AG04449 (cell line): ENCODE measurements around the gene NUDT19.

Experiments used
- CTCF ChIA-PET: fragments of 350-600 bp; formaldehyde crosslinking; extraction: SDS; loops from one replicate; lab custom pipeline; 2021; ENCODE audit warnings: antibody characterized with exemption; lab: Yijun Ruan, JAX
- POLR2A ChIA-PET: fragments of 400-600, 350-600 bp; formaldehyde crosslinking; extraction: SDS; loops from one replicate; lab custom pipeline; 2020; ENCODE audit warnings: antibody characterized with exemption, inconsistent platforms; lab: Yijun Ruan, JAX
- DNase-seq: peaks from one replicate; pipeline ENCODE4 v3.0.0-alpha.2; 2010; ENCODE audit warnings: low read depth, low spot score
- H3K4me3 ChIP-seq: 2 replicates; pipeline ENCODE4 v1.5.1; 2011; ENCODE audit warnings: low read depth, mild to moderate bottlenecking, control low read depth, low read length
- TF ChIP-seq, protein P1 (sequence below): IDR thresholded peaks from one replicate; pipeline ENCODE4 v1.5.1; 2011; ENCODE audit warnings: mild to moderate bottlenecking, moderate library complexity, low read length, control low read depth, inconsistent platforms; ENCODE audit not compliant: insufficient read depth; ENCODE audit errors: missing control alignments

The NUDT19 gene

DNA sequence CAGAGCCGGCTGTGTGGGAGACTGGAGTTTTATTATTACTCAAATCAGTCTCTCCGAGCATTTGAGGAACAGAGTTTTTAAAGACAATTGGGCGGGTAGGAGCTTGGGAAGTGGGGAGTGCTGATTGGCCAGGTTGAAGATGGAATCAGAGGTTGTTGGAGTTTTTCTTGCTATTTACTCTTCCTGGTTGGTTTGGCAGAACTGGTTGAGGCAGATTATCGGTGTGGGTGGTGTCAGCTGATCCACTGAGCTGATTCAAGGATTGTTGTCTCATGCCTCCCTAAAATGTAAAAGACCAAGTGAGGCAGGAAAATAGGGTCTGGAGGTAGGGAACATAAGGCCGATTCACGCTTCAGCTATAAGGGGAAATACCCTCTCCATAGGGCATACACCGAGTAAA lies 26.7 kb downstream of the NUDT19 start:
- no peak overlapping the region for H3K4me3 ChIP-seq
- CTCF ChIA-PET = no interaction called here
- POLR2A ChIA-PET = no interaction called here
- DNase-seq = no peak
- TF ChIP-seq, protein P1, sequence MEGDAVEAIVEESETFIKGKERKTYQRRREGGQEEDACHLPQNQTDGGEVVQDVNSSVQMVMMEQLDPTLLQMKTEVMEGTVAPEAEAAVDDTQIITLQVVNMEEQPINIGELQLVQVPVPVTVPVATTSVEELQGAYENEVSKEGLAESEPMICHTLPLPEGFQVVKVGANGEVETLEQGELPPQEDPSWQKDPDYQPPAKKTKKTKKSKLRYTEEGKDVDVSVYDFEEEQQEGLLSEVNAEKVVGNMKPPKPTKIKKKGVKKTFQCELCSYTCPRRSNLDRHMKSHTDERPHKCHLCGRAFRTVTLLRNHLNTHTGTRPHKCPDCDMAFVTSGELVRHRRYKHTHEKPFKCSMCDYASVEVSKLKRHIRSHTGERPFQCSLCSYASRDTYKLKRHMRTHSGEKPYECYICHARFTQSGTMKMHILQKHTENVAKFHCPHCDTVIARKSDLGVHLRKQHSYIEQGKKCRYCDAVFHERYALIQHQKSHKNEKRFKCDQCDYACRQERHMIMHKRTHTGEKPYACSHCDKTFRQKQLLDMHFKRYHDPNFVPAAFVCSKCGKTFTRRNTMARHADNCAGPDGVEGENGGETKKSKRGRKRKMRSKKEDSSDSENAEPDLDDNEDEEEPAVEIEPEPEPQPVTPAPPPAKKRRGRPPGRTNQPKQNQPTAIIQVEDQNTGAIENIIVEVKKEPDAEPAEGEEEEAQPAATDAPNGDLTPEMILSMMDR = no peak

DNA sequence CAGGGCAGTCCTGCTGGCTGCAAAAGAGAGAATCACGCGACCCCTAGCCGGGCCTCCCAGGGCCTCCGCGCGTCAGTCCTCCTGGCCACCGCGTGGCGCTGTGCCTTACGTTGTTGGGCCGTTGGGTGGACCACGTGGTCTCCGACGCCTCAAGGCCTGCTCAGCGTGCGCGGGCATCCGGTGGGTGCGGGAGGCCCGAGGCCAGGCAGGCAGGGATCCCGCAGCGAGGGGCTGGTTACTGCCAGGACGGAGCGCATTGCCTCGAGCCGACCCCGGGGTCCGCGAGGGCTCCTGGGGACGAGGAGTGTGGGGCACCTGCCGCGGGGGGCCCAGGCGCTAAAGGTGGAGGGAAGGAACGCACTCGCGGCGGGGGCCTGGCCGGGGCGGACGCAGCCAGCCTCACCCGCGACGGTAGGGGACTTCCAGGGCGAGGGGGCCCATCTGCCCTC lies 28.0 kb downstream of the NUDT19 start, which contains the start of gene TDRD12:
TDRD12 (plus strand) TSS at position 157 of the 449 bp plus-strand sequence. CDS start 306 bp downstream, outside the sequence.
- TF ChIP-seq, protein P1 = no peak
- no peak for DNase-seq
- ChIA-PET POLR2A (no interaction called here), CTCF (no interaction called here)
- no peak within 1 kb of the TSS for H3K4me3 ChIP-seq

DNA sequence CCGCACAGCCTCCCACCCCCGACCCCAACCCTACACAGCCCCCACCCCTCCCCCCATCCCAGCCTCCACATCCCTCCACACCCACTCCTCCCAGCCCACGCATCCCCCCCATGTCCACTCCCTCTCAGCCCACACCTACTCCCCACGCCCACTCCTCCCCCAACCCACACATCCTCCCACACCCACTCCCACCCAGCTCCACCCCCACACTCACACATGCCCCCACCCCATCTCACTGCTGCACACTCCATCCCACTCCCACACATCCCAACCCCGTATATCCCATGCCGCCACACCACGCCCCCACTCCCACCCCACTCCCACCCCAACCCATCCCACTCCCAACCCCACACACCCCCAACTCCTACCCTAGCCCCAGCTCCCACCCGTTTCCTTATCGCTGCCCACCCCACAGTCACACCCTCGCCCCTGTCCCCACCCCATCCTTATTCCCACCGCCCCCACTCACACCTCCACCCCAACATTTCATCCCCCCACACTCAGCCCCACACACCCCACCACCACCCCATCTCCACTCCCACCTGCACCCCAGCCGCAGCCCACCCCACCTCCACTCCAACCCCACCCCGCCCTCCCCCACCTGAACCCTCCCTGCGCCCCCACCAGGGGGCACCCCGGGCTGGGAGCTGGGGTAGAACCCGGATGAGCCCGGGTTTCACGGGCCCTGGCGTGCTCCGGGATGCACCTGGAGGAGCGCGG lies 28.8 kb downstream of the NUDT19 start:
- ChIA-PET POLR2A (no interaction called here), CTCF (no interaction called here)
- no peak for DNase-seq
- TF ChIP-seq, protein P1 = no peak
- H3K4me3 ChIP-seq = no peak overlapping the region

DNA sequence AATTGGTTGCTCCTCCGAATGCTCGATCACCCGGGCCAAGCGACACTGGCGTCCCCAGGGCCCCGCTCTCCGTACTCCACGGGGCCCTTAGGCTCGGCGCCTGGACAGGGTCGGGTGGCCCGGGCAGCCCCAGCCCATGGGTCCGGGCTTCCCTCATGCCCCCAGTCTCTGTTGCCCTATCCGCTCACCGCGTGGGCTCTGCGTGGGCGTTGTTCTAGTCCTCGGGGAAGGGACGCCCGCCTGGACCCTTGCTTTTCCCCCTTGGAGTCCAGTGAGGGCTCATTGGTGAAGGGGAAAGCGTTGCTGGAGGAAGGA lies 29.3 kb downstream of the NUDT19 start:
- H3K4me3 ChIP-seq = no peak overlapping the region
- CTCF ChIA-PET = no interaction called here
- TF ChIP-seq, protein P1 = no peak
- DNase-seq = no peak
- POLR2A ChIA-PET = no interaction called here

DNA sequence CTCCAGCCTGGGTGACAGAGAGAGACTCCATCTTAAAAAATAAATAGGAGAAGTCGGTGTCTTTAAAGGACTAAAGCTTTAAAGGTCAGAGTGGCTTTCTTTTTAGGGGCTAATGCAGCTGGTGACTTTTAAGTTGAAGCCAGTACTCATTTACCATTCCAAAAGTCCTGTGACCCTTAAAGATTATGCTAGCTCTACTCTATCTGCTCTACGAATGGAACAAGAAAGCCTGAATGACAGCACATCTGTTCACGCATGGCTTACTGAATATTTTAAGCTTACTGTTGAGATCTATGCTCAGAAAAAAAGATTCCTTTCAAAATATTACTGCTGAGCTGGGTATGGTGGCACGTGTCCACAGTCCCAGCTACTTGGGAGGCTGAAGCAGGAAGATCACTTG lies 44.3 kb downstream of the NUDT19 start:
- ChIA-PET CTCF (no interaction called here), POLR2A (no interaction called here)
- no peak for DNase-seq
- TF ChIP-seq, protein P1 = no peak
- no peak overlapping the region for H3K4me3 ChIP-seq

DNA sequence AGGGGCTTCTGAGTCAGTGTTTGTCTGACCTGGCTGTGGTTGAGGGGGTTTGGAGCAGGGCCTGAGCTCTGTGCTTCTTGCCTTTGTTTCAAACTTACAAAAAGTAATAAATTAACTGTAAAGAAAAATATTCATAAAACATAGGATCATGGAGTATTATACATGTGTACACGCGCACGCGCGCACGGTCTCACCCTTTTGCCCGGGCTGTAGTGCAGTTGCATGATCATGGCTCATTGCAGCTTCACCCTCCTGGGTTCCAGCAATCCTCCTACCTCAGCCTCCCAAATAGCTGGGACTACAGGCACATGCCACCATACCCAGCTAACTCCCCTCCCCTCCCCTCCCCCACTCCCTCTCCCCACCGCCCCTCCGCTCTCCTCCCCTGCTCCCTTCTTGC lies 51.4 kb downstream of the NUDT19 start:
- ChIA-PET CTCF (no interaction called here), POLR2A (no interaction called here)
- no peak for DNase-seq
- no peak overlapping the region for H3K4me3 ChIP-seq
- TF ChIP-seq, protein P1 = no peak
